ENCODE measurements around the gene LTF. TPM values are rescaled to one million over a fixed set of nuclear protein-coding genes. Genes with fewer than 3 reads are reported as not detected.
A peak's percentile ranks its signal among the peaks of the same experiment; 100 is the strongest.

The LTF gene
- total and polyA plus RNA-seq, 9 of the 15 experiments (the other 6 are each of a cell fraction or from before 2014, with no cell fraction given): 0.07 TPM; not detected in 8

DNA sequence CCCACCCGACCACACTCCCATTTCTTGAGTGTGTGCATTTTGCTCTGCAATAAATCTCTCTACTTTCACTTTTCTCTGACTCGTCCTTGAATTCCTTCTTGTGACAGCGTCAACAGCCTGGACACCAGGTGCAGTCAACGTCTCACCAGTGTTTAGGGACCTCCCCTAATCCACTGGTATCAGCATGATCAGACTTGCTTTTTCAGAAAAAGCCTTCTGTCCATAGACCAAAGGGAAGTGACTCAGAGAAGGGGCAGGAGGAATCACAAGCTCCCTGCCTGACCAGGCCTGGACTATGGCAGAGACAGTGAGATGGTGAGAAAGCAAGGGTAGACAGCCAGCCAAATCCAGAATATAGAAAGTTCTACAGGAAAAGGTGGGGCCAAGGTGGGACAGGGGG lies 78.5 kb downstream of the LTF start (continued):
- TF ChIP-seq, protein P1, sequence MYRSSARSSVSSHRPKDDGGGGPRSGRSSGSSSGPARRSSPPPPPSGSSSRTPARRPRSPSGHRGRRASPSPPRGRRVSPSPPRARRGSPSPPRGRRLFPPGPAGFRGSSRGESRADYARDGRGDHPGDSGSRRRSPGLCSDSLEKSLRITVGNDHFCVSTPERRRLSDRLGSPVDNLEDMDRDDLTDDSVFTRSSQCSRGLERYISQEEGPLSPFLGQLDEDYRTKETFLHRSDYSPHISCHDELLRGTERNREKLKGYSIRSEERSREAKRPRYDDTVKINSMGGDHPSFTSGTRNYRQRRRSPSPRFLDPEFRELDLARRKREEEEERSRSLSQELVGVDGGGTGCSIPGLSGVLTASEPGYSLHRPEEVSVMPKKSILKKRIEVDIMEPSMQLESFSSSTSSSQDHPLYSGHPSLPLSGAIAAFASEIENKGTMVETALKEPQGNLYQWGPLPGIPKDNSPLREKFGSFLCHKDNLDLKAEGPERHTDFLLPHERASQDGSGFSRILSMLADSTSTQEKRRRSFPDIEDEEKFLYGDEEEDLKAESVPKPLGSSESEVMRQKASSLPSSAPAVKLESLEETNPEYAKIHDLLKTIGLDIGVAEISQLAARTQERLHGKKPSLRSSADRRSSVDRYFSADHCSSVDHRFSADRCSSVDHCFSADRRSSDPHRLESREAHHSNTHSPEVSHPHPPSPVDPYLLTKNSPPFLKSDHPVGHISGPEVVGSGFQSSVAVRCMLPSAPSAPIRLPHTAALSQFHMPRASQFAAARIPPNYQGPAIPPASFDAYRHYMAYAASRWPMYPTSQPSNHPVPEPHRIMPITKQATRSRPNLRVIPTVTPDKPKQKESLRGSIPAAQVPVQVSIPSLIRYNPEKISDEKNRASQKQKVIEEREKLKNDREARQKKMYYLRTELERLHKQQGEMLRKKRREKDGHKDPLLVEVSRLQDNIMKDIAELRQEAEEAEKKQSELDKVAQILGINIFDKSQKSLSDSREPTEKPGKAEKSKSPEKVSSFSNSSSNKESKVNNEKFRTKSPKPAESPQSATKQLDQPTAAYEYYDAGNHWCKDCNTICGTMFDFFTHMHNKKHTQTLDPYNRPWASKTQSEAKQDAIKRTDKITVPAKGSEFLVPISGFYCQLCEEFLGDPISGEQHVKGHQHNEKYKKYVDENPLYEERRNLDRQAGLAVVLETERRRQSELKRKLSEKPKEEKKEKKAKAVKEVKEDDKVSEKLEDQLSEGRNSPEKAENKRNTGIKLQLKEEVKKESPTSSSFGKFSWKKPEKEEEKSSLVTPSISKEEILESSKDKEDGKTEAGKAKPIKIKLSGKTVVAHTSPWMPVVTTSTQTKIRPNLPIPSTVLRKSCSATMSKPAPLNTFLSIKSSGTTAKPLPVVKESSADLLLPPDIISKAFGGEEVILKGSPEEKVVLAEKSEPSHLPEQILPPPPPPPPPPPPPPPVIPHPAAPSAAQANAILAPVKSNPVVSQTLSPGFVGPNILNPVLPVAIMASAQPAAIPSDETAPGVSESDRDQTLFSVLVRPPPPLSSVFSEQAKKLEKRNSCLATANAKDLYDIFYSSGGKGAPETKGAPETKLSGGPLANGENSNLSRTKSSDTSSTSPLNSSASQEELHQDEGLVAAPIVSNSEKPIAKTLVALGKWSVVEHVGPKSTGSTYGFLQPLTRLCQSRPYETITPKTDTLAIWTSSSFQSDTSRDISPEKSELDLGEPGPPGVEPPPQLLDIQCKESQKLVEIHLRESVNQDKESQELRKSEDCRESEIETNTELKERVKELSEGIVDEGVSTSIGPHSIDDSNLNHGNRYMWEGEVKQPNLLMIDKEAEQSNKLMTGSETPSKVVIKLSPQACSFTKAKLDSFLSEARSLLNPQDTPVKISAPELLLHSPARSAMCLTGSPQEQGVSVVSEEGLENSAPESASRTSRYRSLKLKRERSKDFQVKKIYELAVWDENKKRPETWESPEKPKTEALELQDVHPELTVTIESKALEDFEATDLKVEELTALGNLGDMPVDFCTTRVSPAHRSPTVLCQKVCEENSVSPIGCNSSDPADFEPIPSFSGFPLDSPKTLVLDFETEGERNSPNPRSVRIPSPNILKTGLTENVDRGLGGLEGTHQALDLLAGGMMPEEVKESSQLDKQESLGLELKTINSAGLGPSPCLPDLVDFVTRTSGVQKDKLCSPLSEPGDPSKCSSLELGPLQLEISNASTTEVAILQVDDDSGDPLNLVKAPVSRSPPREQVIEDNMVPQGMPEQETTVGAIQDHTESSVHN (IDR thresholded peaks at IDR 0.05; ENCODE audit: borderline replicate concordance in 1 of 2, low read depth in 1 of 2): 0 out of 4 replicates have a peak, but pooled peaks of 1 of the 2 experiments have one; percentile 16
- TF ChIP-seq, protein P2, sequence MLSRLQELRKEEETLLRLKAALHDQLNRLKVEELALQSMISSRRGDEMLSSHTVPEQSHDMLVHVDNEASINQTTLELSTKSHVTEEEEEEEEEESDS (CRISPR knock-in tag; IDR thresholded peaks at IDR 0.05): no peak
- TF ChIP-seq ZFX (CRISPR knock-in tag; IDR thresholded peaks at IDR 0.05) (peak; percentile 22; the same call in 1 of the 2 replicates), ZNF436 (CRISPR knock-in tag; IDR thresholded peaks at IDR 0.05) (no peak), SMARCE1 (IDR thresholded peaks at IDR 0.05) (peak; percentile 66; the same call in 1 of the 2 replicates), ETV5 (CRISPR knock-in tag; IDR thresholded peaks at IDR 0.05; ENCODE audit: low read depth) (peak; percentile 24; the same call in 1 of the 2 replicates), ZNF589 (CRISPR knock-in tag; IDR thresholded peaks at IDR 0.05; ENCODE audit: low read depth) (peak; percentile 68; the same call in 1 of the 2 replicates), CREBBP (IDR thresholded peaks at IDR 0.05; ENCODE audit: low read depth, low read length) (no peak), ATF7 (IDR thresholded peaks at IDR 0.05) (0 out of 2 replicates have a peak, but pooled peaks have one; percentile 38), CBFA2T2 (conservative IDR thresholded peaks at IDR 0.05) (peak; percentile 47), JUND (IDR thresholded peaks at IDR 0.05; ENCODE audit: borderline replicate concordance, low read depth, low read length) (peak; percentile 83), JUND (tag; IDR thresholded peaks at IDR 0.05; ENCODE audit: borderline replicate concordance, low read depth, low read length) (peak; percentile 81; the same call in 1 of the 3 replicates), CTBP1 (IDR thresholded peaks at IDR 0.05; ENCODE audit: borderline replicate concordance) (peak; percentile 76)
- TF ChIP-seq, protein P3, sequence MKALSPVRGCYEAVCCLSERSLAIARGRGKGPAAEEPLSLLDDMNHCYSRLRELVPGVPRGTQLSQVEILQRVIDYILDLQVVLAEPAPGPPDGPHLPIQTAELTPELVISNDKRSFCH (CRISPR knock-in tag; IDR thresholded peaks at IDR 0.05): no peak
- TF ChIP-seq, protein P3 (tag; IDR thresholded peaks at IDR 0.05): no peak
- TF ChIP-seq, protein P4, sequence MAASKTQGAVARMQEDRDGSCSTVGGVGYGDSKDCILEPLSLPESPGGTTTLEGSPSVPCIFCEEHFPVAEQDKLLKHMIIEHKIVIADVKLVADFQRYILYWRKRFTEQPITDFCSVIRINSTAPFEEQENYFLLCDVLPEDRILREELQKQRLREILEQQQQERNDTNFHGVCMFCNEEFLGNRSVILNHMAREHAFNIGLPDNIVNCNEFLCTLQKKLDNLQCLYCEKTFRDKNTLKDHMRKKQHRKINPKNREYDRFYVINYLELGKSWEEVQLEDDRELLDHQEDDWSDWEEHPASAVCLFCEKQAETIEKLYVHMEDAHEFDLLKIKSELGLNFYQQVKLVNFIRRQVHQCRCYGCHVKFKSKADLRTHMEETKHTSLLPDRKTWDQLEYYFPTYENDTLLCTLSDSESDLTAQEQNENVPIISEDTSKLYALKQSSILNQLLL (CRISPR knock-in tag; IDR thresholded peaks at IDR 0.05; ENCODE audit: borderline replicate concordance): no peak
- TF ChIP-seq, protein P5, sequence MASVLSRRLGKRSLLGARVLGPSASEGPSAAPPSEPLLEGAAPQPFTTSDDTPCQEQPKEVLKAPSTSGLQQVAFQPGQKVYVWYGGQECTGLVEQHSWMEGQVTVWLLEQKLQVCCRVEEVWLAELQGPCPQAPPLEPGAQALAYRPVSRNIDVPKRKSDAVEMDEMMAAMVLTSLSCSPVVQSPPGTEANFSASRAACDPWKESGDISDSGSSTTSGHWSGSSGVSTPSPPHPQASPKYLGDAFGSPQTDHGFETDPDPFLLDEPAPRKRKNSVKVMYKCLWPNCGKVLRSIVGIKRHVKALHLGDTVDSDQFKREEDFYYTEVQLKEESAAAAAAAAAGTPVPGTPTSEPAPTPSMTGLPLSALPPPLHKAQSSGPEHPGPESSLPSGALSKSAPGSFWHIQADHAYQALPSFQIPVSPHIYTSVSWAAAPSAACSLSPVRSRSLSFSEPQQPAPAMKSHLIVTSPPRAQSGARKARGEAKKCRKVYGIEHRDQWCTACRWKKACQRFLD (CRISPR knock-in tag; IDR thresholded peaks at IDR 0.05): peak; percentile 73; the same call in 1 of the 2 replicates

Data from K562 (cell line).